ENCODE results near the gene CYP2A6.
"Not testable (repeated sequence)": the region's sequence is repeated elsewhere in the genome, so short reads cannot be mapped to it uniquely, and the experiment has no call there.

CYP2A6 gene

GRCh38 chr19:40850277-40850676 is at the start of gene CYP2A6:
TSS of gene CYP2A6 (minus strand) at chr19:40850447. CDS start at chr19:40850426, 21 bp downstream.
- DNase-seq (ENCODE audit: low read depth); H3K4me3 ChIP-seq (ENCODE audit: low read length): not testable (repeated sequence)

GRCh38 chr19:40899964-40900363 is 49.7 kb upstream of the CYP2A6 start:
- not testable (repeated sequence) for DNase-seq (ENCODE audit: low read depth); H3K4me3 ChIP-seq (ENCODE audit: low read length)

GRCh38 chr19:40896843-40897789 is 46.9 kb upstream of the CYP2A6 start:
- not testable (repeated sequence) for H3K4me3 ChIP-seq (ENCODE audit: low read length); DNase-seq (ENCODE audit: low read depth)

- no peak for DNase-seq (ENCODE audit: low read depth)
- no peak for TF ChIP-seq CTCF (conservative IDR thresholded peaks at IDR 0.05; ENCODE audit: low read depth, low read length)
- H3K4me3 ChIP-seq (ENCODE audit: low read length) = no peak overlapping the region
Observed at GRCh38 chr19:40896418-40896796, 46.2 kb upstream of the CYP2A6 start.

GRCh38 chr19:40893112-40893511 is 42.9 kb upstream of the CYP2A6 start:
- no peak overlapping the region for H3K4me3 ChIP-seq (ENCODE audit: low read length)
- no peak for DNase-seq (ENCODE audit: low read depth)
- no peak for TF ChIP-seq CTCF (conservative IDR thresholded peaks at IDR 0.05; ENCODE audit: low read depth, low read length)

- H3K4me3 ChIP-seq (ENCODE audit: low read length) = no peak overlapping the region
- no peak for TF ChIP-seq CTCF (conservative IDR thresholded peaks at IDR 0.05; ENCODE audit: low read depth, low read length)
- no peak for DNase-seq (ENCODE audit: low read depth)
Observed at GRCh38 chr19:40889366-40889765, 39.1 kb upstream of the CYP2A6 start.

- no peak for DNase-seq (ENCODE audit: low read depth)
- TF ChIP-seq CTCF (conservative IDR thresholded peaks at IDR 0.05; ENCODE audit: low read depth, low read length) = no peak
Observed at GRCh38 chr19:40888191-40888590, 37.9 kb upstream of the CYP2A6 start.

GRCh38 chr19:40884187-40884931 is 34.1 kb upstream of the CYP2A6 start:
- DNase-seq (ENCODE audit: low read depth); H3K4me3 ChIP-seq (ENCODE audit: low read length): not testable (repeated sequence)

More at GRCh38 chr19:40888191-40888590, 37.9 kb upstream of the CYP2A6 start:
- no peak overlapping the region for H3K4me3 ChIP-seq (ENCODE audit: low read length)

- DNase-seq (ENCODE audit: low read depth); H3K4me3 ChIP-seq (ENCODE audit: low read length): not testable (repeated sequence)
Observed at GRCh38 chr19:40882062-40882461, 31.8 kb upstream of the CYP2A6 start, which contains the start of gene CYP2A7. TSS of gene CYP2A7 (minus strand) at chr19:40882231. CDS start at chr19:40882210, 21 bp downstream.

GRCh38 chr19:40879349-40879748 is 29.1 kb upstream of the CYP2A6 start:
- H3K4me3 ChIP-seq (ENCODE audit: low read length); DNase-seq (ENCODE audit: low read depth): not testable (repeated sequence)

- not testable (repeated sequence) for DNase-seq (ENCODE audit: low read depth); H3K4me3 ChIP-seq (ENCODE audit: low read length)
Observed at GRCh38 chr19:40875526-40875951, 25.3 kb upstream of the CYP2A6 start.

- H3K4me3 ChIP-seq (ENCODE audit: low read length); DNase-seq (ENCODE audit: low read depth): not testable (repeated sequence)
Observed at GRCh38 chr19:40874874-40875273, 24.6 kb upstream of the CYP2A6 start.

- H3K4me3 ChIP-seq (ENCODE audit: low read length); DNase-seq (ENCODE audit: low read depth): not testable (repeated sequence)
Observed at GRCh38 chr19:40873873-40874272, 23.6 kb upstream of the CYP2A6 start.

Data from retinal pigment epithelial cell (primary cell).